Stimulated activated CD8-positive, alpha-beta memory T cell treated with anti-CD3 and anti-CD28 coated beads, Interleukin-15, amount 100 ng/mL, for 4 hours (primary cell): ENCODE data around the gene NMRK1.

Experiments used
- DNase-seq, 2 donors: peaks; one replicate each; pipeline ENCODE4 v3.0.0-alpha.2; 2020; ENCODE audit warnings: low read depth in 2 of 2

NMRK1 gene

GRCh38 chr9:75102177-75102790 is 14.3 kb upstream of the NMRK1 start:
- DNase-seq, result no peak

- no peak for DNase-seq
These were observed 13.1 kb upstream of the NMRK1 start for GRCh38 chr9:75101004-75101588.

DNA sequence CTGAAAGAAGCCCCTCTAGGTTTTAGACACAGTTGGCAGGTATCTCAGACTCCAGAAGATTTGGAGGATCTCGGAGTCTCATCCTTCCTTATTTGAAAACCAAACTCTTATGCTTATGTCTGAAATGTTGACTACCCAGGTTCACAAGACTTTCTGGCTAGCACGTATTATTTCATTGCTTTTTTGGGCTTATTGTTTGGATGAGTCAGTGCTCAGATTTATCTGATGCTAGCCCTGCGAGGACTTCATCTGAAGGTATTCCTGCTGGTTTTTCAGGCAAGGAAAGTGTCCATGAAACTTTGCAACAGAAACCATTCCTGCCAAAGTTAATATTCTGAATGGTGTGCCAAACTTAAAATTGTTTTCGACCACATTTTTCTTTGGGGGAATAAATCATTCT is 8.8 kb upstream of the NMRK1 start:
- no peak for DNase-seq

DNA sequence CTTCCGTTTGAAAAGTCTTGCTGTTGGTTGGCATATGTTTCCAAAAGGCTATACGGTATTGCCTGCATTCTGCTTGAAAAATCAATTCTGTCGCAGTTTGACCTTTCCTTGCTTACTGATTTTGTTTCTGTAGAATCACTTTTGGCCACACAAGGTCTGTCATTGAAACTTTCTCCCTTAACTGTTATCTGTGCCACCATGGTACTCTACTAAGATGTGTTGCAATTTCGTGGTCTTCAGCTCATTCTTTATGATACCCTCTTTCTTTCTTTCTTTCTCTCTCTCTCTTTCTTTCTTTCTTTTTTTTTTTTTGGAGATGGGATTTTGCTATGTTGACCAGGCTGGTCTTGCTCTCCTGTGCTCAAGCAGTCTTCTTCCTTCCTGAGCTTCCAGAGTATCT is 4.8 kb upstream of the NMRK1 start:
- no peak for DNase-seq

DNA sequence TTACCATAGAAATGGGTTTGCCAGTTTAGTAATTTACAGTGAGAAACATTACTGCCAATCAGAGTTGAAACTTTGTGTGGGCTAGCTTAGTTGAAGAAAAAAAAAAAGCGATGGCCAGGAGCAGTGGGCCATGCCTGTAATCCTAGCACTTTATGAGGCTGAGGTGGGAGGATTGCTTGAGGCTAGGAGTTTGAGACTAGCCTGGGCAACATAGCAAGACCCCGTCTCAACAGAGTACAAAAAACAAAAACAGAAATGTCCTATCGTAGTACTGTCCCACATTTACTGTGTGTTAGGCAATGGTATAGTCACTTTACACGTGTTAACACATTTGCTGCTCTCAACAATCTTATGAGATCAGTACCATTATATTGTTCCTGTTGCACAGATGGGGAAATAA is 2.6 kb upstream of the NMRK1 start:
- DNase-seq, result no peak

GRCh38 chr9:75089373-75089766 is 1.4 kb upstream of the NMRK1 start:
- no peak for DNase-seq

GRCh38 chr9:75088646-75089372 is 854 bp upstream of the NMRK1 start:
- DNase-seq, result no peak

DNA sequence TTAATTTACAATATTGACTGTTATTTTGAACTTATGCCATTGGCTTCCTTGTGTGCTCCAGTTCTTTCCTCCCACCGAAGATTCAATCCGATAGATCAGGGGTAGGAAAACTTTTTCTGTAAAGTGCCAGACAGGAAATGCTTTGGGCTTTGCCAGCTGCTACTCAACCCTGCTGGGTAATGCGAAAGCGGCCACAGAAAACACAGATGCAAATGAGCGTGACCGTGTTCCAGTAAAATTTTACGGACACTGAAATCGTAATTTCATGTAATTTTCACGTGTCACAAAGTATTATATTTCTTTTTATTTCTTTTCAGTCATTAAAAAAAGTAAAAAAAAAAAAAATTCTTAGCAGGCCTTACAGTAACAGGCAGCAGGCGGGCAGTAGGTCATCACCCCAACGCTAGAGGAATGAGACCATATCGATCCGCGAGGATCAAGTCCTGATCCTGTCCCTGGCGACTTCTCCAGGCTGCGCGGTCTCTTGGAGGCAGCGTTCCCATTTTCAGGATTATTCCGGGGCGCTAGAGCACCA is 599 bp downstream of the NMRK1 start:
- peak in 1 of 2 donors; percentile 11 for DNase-seq

GRCh38 chr9:75086541-75087288 is 1.2 kb downstream of the NMRK1 start:
- no peak for DNase-seq

GRCh38 chr9:75085640-75086039 is 2.3 kb downstream of the NMRK1 start:
- no peak for DNase-seq

GRCh38 chr9:75084081-75084672 is 3.8 kb downstream of the NMRK1 start:
- DNase-seq, result no peak

- DNase-seq, result no peak
These were observed 4.6 kb downstream of the NMRK1 start for GRCh38 chr9:75083188-75083970.

GRCh38 chr9:75081632-75082031 is 6.3 kb downstream of the NMRK1 start:
- DNase-seq, result no peak

- no peak for DNase-seq
These were observed 15.1 kb downstream of the NMRK1 start for GRCh38 chr9:75072895-75073294.

DNA sequence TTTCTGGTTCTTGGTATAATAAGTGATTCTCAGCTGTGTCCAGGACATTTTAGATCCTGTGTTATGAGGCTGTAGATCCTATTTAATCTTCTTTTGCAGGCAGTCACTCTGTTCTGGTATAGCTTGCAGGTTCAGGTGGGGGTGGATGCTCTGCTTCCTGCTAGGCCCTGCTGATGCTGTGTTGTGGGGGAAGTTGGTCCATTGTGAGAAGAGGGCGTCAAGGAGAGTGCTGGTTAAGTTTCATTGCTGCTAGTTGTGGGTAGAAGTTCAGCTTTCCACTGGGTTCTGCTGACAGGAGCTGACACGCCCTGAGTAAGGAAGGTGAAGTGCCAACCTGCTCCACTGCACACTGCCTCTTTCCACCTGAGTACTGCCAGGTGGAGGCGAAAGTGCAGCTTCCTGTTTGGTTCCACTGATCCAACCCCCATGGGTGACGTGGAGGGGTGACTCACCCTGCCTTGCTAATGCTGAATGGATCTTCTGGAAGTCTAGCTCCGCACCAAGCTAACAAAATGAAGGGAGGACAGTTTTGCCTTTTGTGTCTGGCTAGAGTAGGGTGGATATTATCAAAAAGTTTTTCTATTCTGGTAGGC is 16.3 kb downstream of the NMRK1 start:
- peak; percentile 23 to 56 for DNase-seq

GRCh38 chr9:75069171-75069570 is 18.8 kb downstream of the NMRK1 start:
- DNase-seq, result no peak

DNA sequence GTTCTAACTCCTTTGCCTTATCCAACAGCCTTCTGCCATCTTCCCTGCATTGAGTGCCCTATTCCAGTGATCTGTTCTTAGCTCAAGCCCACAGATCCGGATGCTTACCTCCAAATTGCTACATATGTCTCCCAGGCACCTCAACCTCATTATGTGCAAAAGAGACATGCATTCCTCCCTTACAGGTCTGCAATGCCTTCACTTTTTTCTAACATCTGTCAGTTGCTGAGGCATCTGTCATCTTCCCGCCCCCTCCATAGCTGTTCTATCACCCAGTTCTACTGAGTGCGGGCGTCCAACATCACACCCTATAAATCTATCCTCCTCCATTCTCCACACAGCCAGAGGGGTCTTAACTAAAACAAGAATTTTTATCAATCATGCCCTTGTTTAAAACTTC is 20.1 kb downstream of the NMRK1 start:
- DNase-seq, result no peak

- no peak for DNase-seq
These were observed 22.4 kb downstream of the NMRK1 start for GRCh38 chr9:75065510-75065909.

DNA sequence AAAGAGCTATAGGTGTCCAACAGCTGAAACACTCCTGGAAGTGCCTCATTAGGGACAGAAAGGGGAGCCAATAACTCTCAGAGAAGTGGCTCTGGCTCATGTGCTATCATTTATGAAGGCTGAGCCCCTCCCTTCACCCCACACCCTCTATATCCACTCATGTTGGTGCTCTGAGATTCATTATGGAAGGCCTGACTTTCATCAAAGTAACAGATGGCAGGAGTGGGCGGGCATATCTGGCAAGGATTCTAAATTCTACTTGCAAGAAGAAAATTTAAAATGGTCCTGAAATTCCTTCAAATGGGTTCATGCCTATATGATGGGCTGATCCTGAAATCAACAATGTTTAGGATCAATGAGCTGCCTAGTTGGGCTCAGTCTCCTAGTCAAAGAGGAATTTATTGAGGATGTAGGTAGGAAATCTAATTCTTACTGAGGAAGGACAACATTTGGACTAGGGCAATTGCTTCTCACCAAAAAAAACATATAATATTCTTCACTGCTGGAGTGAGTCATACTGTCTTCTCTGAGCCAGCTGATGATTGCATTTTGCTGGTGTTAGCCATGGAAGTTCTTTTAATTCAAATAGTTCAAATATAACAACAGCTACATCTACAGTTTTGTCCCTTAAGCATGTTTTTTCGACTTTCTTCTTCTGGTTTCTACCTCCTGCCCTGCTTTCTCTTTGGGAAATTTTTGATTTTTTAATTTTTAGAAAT is 23.5 kb downstream of the NMRK1 start:
- DNase-seq, result no peak
